ENCODE measurements around the gene ZBTB8A.
"Not testable (repeated sequence)": the region's sequence is repeated elsewhere in the genome, so short reads cannot be mapped to it uniquely, and the experiment has no call there.

The ZBTB8A gene

DNA sequence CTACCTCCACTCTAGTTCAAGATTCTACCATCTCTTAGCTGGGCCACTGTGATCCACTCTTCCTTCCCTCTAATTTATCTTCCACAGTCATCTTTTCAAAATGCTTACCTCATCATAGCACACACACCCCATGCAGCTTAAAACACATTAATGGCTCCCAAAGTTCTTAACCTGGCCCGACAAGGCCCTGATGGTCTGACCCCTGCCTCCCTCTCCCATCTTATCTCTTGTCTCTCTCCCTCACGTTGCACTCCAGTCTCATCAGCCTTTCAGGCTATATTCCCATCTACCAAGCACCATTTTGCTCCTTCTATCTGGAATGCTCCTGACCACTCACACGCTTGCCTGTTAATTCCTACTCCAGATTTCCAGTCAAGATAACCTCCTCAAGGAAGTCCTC is 2.5 kb upstream of the ZBTB8A start:
- no peak for DNase-seq (ENCODE audit: low read depth)

DNA sequence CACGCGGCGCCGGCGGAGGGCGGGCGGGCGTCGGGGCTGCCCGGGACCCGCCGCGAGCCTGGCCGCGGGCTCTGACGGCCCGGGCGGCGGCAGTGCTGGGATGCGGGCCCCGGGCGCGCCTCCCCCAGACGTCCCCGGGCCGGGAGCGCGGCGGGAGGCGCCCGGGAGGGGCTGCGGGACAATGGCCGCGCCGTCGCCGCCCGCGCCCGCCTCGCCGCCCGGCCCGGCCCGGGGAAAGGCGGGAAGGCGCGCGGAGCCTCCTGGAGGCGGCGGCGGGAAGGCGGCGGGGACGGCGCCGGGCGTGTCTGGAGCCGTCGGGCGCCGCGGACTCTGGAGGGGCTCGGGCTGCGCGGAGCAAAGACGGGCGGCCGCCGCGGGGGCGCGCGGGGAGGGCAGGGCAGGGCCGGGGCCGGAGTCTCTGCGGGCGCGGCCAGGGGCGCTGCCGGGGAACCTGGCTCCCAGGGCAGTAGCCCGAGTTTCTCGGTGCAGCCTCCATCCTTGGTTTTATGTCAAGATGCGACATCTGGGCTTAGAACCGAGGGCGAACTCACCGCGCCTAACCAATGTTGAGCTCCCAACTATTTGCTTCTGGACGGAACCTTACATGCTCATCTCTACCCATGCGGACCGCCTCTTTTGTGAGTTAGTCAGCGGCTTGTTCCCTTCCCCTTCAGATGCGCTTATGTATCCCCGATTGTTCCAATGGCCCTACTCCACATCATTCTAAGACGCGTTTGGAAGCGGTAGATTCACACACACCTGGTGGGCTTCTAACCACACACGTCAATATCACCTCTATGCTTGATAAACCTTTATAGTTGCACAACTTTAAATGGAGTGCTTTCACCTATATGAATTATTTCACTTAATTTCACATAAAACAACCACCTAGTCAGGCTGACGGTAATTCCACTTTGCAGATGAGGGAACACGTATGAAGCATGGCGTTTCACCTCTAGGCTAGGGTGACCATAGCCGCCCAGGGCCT is 651 bp downstream of the ZBTB8A start:
- peak; percentile 69 for DNase-seq (ENCODE audit: low read depth)

DNA sequence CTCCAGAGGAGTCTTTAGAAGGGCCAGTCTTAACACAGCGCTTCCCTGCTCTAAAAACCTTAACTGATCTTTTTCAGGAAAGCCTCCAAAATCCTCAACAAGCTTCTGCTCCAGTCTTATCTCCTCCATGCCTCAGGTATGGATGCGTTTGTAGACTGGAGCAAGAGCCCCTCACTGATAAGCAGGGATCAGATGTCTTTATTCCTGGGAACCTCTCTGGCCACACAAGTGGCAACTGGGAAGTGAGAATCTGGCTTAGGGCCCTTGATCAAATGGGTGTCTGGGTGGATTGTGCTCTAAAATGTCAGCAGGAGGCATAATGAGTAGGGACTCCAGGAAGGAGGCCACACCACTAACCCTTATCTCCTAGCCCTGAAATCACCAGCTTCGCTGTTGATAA is 1.4 kb downstream of the ZBTB8A start:
- DNase-seq (ENCODE audit: low read depth): no peak

DNA sequence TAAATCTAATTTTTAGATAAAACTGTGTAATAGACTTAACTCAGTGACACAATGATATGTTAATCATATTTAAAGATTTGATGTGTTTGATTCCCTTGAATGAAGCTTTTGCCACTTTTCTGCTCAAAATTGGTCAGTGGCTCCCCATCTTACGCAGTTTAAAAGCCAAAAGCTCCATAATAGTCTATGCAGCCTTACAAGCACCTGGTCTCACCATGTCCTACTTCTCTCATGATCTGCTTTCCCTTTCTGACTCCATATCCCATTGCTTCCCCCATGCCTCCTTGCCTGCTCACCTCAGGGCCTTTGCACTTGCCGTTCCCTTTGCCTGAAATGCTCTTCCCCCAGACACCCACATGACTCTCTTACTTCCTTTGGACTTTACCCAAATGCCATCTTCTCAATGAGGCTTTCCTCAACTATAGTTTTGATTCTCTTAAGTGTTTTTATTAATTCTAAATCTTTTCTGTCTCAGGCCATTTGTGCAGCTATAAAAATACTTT is 1.9 kb downstream of the ZBTB8A start:
- DNase-seq (ENCODE audit: low read depth): no peak

DNA sequence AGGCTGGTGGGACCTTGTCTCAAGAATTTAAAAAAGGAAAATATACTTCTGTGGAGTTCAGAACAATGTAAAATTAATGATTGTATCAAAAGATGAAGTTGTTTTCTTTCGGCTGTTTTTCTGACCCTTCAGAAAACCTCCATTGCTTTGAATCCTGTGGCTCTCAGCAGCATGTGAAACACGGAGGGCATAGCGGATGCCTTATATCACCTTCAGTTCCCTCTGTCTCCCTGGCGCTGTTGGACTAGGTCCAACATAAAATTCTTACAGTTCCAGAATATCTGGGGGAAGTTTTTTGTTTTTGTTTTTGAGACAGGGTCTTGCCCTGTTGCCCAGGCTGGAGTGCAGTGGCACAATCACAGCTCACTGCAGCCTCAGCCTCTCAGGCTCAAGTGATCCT is 7.4 kb downstream of the ZBTB8A start:
- no peak for DNase-seq (ENCODE audit: low read depth)

DNA sequence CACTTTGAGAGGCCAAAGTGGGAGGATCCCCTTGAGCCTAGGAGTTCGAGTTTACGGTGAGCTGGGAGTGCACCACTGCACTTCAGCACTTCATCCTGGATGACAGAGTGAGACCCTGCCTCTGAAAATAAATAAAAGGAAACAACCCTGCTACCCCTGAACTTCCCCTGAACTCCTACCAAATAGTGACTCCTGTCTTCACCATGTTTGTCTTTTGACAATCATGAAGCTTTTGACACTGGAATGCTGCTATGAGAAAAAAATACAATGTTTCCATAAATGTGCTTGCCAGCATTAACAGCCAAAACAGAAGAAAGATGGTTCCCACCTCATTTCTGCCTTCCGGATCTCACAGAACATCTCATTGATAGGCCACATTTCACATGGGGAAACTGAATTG is 10.4 kb downstream of the ZBTB8A start:
- no peak for DNase-seq (ENCODE audit: low read depth)

DNA sequence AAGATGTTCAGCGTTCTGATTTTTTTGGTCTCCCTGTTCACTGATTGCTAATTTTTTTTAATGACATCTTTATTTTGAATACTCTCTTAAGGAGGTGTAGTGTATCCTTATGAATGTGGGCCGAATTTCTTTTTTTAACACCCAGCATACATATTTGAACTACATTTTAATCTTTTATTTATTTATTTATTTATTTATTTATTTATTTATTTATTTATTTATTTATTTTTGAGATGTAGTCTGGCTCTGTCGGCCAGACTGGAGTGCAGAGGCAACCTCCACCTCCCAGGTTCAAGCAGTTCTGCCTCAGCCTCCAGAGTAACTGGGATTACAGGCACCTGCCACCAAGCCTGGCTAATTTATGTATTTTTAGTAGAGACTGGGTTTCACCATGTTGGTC is 15.1 kb downstream of the ZBTB8A start:
- no peak for DNase-seq (ENCODE audit: low read depth)

DNA sequence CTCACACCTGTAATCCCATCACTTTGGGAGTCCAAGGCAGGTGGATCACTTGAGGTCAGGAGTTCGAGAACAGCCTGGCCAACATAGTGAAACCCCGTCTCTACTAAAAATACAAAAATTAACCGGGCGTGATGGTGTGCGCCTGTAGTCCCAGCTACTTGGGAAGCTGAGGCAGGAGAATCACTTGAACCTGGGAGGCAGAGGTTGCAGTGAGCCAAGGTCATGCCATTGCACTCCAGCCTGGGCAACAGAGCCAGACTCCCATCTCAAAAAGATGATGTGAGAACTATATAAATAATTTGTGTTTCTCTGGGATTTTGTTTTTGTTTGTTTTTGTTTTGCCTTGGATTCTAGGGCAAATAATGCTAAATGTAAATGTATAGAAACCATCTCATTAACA is 17.8 kb downstream of the ZBTB8A start:
- DNase-seq (ENCODE audit: low read depth): not testable (repeated sequence)

DNA sequence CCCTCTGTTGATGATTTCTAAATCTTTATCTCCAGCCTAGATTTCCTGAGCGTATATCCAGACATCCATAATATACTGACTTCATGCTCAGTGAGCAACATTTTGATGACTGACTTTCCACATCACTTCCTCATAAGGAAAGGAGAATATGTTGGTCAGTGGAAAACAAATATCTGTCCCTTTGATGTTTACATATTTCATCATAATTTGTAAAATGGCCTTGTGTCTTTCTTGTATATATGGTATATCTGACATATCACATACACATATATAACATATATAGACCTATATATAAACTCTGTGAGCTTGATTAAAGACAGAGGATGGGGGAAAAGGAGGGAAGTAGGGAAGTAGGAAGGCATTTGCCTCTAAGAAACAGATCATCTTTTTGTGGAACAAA is 18.6 kb downstream of the ZBTB8A start:
- no peak for DNase-seq (ENCODE audit: low read depth)

DNA sequence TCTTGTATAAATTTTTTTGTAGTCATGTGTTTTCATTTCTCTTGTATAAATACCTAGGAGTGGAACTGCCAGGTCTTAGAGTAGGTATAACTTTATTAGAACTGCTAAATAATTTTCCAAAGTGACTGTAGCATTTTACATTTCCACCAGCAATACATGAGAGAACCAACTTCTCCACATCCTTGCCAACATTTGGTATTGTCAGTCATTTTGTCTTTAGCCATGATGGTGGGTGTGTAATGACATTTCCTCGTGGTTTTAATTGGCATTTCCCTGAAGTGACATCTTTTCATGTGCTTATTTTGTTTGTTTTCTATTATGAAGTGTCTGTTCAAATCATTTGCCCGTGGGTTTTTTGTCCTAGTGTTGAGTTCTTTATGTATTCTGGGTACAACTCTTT is 29.7 kb downstream of the ZBTB8A start:
- no peak for DNase-seq (ENCODE audit: low read depth)

DNA sequence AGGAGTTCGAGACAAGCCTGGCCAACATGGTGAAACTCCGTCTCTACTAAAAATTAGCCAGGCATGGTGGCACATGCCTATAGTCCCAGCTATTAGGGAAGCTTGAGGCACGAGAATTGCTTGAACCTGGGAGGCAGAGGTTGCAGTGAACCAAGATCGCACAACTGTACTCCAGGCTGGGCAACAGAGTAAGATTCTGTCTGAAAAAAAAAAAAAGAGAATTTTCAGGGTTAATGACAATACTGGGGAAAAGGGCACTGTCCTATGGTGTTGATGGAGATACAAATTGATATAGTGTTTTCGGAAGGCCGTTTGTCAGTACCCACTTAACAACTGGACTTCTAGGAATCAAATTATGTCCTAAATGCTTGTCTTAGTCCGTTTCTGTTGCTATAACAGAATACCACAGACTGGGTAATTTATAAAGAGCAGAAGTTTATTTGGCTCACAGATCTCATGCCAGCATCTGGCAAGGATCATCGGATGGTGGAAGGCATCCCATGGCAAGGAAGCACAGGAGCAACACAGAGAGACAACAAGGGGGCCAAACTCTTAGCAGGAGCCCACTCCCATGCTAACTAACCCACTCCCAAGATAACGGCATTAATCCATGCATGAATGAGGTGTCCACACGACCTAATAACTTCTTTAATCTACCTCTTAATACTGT is 41.3 kb downstream of the ZBTB8A start:
- DNase-seq (ENCODE audit: low read depth): no peak

DNA sequence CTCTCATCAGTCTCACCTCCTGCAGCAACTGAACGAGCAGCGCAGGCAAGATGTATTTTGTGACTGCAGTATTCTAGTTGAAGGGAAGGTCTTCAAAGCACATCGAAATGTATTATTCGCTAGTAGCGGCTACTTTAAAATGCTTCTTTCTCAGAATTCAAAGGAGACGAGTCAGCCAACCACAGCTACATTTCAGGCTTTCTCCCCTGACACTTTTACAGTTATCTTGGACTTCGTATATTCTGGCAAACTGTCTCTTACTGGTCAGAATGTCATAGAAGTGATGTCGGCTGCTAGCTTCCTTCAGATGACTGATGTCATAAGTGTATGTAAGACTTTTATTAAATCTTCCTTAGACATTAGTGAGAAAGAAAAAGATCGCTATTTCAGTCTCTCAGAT is 53.7 kb downstream of the ZBTB8A start:
- DNase-seq (ENCODE audit: low read depth): peak; percentile 34

DNA sequence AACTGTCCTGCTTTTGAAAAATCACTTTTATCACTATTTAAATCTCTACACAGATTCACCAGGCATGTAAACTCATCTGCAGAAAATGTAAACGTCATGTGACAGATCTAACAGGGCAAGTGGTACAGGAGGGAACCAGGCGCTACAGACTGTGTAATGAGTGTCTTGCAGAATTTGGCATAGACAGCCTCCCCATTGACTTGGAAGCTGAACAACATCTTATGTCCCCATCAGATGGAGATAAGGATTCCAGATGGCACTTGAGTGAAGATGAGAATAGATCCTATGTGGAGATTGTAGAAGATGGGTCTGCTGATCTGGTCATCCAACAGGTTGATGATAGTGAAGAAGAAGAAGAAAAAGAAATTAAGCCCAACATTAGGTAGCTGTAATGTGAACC is 60.8 kb downstream of the ZBTB8A start:
- no peak for DNase-seq (ENCODE audit: low read depth)

DNA sequence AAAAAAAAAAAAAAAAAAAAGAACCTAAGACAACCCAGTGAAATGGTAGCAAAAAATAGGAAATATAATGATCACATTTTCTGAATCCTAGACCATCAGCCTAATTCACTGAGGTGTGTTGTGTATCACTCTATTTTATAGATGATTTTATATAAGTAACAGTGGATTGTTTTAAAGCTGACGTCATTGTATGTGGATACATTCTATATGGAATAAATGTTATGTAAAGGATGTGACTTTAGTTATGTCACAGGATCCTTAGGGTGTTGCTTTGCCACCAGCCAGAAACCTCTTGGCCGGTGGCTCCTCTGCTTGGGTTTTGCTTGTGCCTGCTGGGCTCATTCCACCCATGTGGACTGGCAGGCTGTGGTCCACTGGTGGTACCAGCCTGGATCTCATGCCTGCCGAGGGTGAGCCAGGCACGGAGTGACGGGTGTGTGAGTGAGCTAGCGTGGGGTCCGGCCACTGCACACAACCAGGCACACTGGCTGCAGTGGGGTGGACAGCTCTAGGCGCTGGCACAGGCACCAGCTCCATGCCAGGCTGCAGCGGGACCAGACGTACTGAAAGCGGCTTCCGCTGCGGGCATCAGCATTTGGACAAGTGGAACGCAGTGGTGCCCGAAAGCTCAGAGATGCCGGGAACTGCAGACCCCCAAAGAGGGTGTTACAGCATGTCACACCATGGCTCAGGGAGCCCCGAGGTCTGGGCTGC is 66.6 kb downstream of the ZBTB8A start:
- DNase-seq (ENCODE audit: low read depth): no peak

DNA sequence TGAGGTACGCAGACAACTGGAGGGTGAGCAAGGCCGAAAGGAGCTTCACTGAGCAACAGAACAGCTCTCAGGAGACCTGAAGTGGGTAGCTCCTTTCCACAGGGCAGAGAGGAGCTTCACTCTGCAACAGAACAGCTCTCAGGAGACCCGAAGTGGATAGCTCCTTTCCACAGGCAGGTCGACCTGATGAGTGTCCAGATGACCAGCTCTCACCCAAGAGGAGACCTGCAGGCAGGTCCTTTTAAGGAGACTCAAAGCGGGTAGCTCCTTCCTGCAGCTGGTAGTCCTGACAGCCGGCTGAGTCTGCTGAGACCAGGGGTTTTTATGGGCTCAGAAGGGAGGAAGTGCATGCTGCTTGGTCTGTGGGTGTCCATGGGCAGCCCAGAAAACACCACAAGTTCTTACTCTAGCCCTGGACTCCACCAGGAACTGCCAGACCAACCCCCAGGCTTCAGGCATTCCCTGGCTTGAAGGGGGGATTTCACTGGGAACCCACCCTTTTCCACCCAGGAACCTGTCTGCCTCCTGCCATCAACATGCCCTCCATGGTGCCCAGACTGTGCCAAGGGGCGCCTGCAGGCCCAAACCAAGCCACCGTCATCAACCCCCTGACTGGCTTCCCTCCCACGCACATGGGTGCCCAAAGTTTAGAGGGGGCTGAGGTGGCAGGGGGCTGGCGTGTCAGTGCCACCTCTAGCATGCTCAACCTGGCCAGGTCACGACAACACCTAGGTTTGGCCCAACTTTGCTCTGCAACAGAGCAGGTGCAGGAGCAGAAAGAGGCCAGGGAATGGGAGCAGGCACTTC is 67.5 kb downstream of the ZBTB8A start:
- DNase-seq (ENCODE audit: low read depth): no peak

DNA sequence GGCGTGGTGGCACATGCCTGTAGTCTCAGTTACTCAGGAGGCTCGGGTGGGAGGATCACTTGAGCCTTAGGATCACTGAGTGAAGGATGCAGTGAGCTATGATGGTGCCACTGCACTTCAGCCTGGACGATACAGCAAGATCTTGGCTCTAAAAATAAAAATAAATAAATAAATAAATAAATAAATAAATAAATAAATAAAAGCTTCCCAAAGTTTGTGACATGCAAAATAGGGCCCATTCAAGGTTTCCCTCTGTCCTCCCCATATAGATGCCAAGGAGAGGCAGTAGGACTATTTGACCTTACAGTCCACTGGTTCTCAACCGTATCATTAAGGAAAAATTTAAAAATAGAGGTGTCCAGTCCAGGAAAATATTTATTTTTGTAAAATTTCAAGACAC is 70.0 kb downstream of the ZBTB8A start:
- no peak for DNase-seq (ENCODE audit: low read depth)

DNA sequence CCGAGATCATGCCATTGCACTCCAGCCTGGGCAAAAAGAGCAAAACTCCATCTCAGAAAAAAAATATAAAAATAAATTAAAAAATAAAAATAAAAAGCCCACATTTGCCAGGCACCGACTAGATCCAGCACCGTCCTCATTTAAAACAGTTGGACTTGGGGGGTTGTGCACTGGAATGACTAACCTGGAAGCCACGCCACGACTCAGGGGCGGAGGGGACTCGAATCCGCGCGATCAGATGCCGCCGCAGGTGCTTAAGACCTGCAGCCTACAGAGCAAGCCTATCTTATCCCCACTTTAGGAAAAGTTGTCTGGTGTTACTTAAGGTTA is 72.6 kb downstream of the ZBTB8A start:
- DNase-seq (ENCODE audit: low read depth): no peak

DNA sequence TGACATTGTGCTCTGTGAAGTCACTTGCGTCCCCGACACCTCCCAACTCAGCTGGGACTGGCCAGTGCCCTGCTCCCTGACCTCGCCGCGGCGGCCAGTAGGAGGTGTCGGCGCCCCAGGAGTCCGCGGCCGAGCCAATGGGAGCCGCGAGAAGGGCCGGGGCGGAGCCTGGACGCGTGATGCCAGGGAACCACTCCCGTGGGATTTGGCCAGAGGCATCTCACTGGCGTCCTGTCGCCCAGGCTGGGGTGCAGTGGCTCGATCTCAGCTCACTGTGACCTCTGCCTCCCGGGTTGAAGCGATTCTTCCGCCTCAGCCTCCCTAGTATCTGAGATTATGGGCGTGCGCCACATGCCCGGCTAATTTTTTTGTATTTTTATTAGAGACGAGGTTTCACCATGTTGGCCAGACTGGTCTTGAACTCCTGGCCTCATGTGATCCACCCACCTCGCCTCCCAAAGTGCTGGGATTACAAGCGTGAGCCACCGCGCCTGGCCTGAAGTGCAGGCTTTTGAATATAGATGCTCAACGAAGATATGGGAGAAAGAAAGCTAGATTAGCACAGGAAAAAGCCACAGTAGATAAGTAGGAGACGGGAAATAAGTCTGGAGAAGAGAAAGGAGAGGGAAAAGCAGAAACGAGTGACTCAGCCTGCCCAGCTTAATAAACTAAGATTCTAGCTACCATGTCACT is 73.1 kb downstream of the ZBTB8A start:
- DNase-seq (ENCODE audit: low read depth): peak; percentile 89

DNA sequence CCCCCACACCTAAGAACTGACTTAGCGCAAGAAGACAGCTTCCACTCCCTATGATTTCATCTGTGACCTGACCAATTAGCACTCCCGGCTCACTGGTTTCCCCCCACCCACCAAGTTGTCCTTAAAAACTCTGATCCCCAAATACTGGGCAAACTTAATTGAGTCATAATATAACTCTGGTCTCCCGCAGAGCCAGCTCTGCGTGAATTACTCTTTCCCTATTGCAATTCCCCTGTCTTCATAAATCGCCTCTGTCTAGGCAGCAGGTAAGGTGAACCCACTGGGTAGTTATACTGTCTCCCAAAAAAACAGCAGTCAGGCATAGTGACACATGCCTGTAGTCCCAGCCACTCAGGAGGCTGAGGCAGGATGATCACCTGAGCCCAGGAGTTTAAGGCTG is 74.2 kb downstream of the ZBTB8A start:
- DNase-seq (ENCODE audit: low read depth): no peak

DNA sequence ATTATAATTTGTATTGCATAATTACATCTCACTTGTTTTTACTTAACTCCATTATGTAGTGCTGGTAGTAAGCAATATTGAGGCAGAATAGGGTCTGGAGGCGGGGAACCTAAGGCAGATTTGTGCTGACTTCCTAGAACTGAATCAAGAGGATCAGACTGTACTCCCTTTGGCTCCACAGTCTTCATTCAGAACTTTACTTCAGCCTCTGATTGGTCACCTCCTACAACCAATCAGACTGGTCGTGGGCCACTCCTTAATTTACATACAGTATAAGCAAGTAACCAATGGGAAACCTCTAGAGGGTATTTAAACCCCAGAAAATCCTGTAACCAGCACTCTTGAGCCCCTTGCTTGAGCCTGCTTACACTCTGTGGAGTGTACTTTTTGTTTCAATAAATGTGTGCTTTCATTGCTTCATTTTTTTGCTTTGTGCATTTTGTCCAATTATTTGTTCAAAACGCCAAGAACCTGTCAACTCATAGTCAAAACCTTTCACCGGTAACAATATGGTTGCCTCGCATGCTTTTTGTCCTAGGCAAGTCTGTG is 79.5 kb downstream of the ZBTB8A start:
- peak; percentile 26 for DNase-seq (ENCODE audit: low read depth)

Measured in ELR (cell line).